GM21576 (cell line): ENCODE data around the gene ACP4.
"Not testable (repeated sequence)": the region's sequence is repeated elsewhere in the genome, so short reads cannot be mapped to it uniquely, and the experiment has no call there.

Experiments
- ATAC-seq: cut with Tn5 transposase; IDR thresholded peaks from one replicate; pipeline ENCODE4 v1.9.1; 2021; ENCODE audit warnings: mild to moderate bottlenecking, moderate library complexity; ENCODE audit not compliant: unreplicated experiment

Gene ACP4

GRCh38 chr19:50790396-50790795, at the start of gene ACP4:
Gene ACP4, plus strand, starts transcription at chr19:50790415. Its CDS starts 0 bp downstream, at chr19:50790415.
- no peak for ATAC-seq

DNA sequence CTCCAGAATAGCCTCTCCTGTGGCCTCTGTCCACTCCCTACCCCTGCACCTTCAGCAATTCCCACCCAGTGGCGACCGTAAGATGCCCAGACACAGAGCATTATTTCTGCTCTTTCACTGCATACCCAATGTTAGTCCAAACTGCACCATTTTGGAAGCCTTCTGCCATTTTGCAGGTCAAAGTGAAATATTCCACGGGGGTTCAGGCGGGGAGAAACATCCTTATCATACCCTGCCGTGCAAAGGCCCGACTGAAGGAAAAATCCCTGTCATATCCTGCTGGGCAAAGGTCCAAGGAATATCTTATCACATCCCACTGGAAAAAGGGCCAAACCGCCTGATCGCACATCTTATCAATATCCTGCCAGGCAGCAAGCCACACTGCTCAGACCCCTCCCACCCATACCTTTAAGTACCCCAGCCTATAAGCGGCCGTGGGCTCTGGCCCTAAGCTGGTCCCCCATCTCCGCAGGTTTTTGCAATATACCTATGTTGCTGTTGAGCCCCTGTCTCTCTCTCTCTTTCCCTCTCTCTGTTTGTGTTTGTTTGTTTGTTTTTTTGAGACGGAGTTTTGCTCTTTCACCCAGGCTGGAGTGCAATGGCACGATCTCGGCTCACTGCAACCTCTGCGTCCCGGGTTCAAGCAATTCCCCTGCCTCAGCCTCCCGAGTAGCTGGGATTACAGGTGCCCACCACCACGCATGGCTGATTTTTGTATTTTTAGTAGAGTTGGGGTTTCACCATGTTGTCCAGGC, 48.9 kb upstream of the ACP4 start:
- ATAC-seq: no peak

- ATAC-seq: no peak
Measured at GRCh38 chr19:50743537-50743936, 46.7 kb upstream of the ACP4 start.

GRCh38 chr19:50745221-50745620, 45.0 kb upstream of the ACP4 start:
- no peak for ATAC-seq

DNA sequence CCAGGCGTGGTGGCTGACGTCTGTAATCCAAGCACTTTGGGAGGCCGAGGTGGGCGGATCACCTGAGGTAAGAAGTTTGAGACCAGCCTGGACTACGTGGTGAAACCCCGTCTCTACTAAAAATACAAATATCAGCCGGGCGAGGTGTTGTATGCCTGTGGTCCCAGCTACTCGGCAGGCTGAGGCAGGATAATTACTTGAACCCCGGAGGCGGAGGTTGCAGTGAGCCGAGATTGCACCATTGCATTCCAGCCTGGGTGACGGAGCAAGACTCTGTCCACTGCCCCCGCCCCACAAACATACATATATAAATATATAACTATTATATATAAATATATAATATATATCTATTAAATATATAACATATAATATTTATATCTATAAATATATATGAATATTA, 43.1 kb upstream of the ACP4 start:
- ATAC-seq: not testable (repeated sequence)

- no peak for ATAC-seq
Measured at GRCh38 chr19:50749490-50749889, 40.7 kb upstream of the ACP4 start.

DNA sequence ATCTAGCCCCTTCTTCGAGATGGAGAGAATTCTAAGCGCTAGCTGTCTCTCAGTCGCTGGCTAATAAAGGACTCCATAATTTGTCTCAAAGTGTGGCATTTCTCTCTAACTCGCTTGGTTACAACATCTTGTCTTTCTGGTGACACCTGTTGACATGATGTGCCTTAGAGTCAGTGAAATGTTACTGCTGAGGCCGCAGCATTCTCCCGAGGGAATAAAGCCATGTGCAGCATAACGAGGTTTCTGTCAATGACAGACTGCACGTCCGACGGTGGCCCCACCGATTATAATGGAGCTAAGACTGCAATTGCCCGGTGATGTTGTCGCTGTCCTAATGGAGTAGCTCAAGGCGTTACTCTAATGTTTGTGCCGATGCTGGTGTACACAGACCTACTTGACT, 40.2 kb upstream of the ACP4 start:
- no peak for ATAC-seq

- no peak for ATAC-seq
Measured at GRCh38 chr19:50753879-50754278, 36.3 kb upstream of the ACP4 start.

- not testable (repeated sequence) for ATAC-seq
Measured at GRCh38 chr19:50756244-50756643, 34.0 kb upstream of the ACP4 start.

- not testable (repeated sequence) for ATAC-seq
Measured at GRCh38 chr19:50757624-50758023, 32.6 kb upstream of the ACP4 start.

GRCh38 chr19:50759076-50759475, 31.1 kb upstream of the ACP4 start:
- ATAC-seq: not testable (repeated sequence)

GRCh38 chr19:50759886-50760285, 30.3 kb upstream of the ACP4 start:
- ATAC-seq: no peak

- not testable (repeated sequence) for ATAC-seq
Measured at GRCh38 chr19:50761501-50761900, 28.7 kb upstream of the ACP4 start.

DNA sequence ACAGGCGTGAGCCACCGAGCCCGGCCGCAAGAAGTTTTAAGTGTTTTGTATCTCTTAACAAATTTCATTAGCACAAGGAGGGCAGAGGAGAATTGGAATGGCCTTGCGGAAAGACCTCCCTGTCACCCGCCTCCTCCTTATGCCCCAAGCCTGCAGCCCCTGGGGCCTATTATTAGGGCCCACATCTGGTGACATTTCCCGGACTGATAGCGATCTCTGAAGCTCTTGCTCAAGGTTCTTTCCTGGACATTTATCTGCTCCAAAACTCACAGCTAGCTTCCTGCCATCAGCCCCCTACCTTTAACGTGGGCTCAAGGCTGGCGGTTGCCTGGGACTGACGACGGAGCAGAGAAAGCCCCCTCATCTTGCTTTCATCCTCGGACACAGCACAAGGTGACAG, 26.7 kb upstream of the ACP4 start:
- not testable (repeated sequence) for ATAC-seq

GRCh38 chr19:50764409-50764808, 25.8 kb upstream of the ACP4 start:
- ATAC-seq: no peak

DNA sequence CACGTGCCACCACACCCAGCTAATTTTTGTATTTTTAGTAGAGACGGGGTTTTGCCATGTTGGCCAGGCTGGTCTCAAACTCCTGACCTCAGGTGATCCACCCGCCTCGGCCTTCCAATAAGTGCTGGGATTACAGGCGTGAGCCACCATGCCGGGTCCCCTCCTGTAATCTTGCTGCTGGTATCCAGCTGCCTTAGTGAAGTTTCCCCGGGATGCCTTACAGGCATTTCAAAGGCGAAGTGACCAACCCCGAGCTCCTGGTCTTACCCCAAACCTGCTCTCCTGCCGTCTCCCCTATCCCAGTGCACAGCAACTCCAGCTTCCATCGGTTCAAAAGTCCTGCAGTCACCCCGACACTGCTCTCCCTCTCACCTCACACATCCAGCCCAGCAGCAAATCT, 23.5 kb upstream of the ACP4 start:
- not testable (repeated sequence) for ATAC-seq

DNA sequence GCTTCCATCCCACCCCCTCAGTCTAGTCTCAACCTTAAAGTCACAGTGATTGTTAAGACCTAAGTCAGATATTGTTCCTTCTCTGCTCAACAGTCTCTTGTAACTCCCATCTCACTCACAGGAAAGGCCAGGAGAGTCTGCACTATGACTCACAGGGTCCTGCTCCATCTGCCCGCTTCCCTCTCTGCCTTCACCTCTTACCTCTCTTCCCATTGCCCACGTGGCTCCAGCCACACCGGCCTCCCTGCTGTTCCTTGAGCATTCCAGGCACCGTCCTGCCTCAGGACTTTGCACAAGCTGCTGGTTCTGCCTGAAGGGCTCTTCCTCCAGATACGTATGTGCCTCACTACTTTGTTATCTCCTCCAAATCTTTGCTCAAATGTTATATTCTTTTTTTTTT, 23.0 kb upstream of the ACP4 start:
- not testable (repeated sequence) for ATAC-seq

- no peak for ATAC-seq
Measured at GRCh38 chr19:50768277-50768676, 21.9 kb upstream of the ACP4 start.

DNA sequence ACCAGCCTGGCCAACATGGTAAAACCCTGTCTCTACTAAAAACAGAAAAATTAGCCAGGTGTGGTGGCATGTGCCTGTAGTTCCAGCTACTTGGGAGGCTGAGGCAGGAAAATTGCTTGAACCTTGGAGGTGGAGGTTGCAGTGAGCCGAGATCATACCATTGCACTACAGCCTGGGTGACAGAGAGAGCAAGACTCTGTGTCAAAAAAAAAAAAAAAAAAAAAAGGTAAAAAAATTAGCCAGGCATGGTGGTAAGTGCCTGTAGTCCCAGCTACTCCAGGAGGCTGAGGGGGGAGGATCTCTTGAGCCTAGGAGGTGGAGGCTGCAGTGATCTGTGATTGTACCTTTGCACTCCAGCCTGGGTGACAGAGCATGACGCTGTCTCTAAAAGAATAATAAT, 20.1 kb upstream of the ACP4 start, which contains the start of gene GPR32:
Gene GPR32, plus strand, starts transcription at position 301 of the 400 bp plus-strand sequence. CDS start 137 bp downstream, outside the sequence.
- ATAC-seq: not testable (repeated sequence)

DNA sequence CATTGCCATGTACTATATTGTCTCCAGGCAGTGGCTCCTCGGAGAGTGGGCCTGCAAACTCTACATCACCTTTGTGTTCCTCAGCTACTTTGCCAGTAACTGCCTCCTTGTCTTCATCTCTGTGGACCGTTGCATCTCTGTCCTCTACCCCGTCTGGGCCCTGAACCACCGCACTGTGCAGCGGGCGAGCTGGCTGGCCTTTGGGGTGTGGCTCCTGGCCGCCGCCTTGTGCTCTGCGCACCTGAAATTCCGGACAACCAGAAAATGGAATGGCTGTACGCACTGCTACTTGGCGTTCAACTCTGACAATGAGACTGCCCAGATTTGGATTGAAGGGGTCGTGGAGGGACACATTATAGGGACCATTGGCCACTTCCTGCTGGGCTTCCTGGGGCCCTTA, 19.3 kb upstream of the ACP4 start:
- ATAC-seq: no peak

DNA sequence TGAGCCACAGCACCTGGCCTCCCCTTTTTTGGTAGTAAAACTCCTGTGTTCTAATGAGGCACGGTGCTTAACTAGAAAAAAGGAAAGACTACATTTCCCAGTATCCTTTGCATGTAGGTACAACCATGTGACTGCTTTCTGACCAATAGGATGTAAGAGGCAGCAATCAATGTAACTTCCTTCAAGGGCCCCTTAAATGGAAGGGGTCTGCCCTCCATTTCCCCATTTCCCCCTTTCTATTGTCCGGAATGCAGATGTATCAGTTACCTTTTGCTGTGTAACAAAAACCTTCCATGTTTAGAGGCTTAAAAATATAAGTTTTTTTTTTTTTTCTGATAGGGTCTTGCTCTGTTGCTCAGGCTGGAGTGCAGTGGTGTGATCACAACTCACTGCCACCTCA, 17.7 kb upstream of the ACP4 start:
- no peak for ATAC-seq

GRCh38 chr19:50772912-50773311, 17.3 kb upstream of the ACP4 start:
- ATAC-seq: not testable (repeated sequence)

DNA sequence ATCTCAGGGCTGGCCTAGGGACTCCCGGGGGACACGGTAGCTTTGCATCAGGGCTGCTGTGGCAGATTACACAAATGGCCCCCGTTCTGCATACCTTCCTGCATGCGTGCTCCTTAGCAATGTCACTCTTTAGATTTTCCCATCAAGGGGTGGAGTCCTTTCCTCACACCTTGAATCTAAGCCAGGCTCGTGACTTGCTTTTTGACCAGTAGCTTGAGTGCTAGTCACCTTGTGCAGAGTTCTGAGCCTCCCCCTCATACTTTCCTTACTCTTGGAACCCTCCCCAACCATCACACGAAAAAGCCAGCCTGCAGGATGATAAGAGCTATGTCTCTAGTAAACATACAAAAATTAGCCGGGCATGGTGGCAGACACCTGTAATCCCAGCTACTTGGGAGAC, 16.8 kb upstream of the ACP4 start:
- ATAC-seq: not testable (repeated sequence)
